SU-DHL-6 (cell line): ENCODE data around the gene LETM1.

Experiments used
- H2AFZ ChIP-seq: fragments of 200-600 bp; sonication (generic); 2 replicates; pipeline ENCODE4 v1.6.1; 2014; ENCODE audit warnings: low read depth, mild to moderate bottlenecking, moderate library complexity, mixed read lengths, antibody characterized with exemption, low read length; ENCODE audit not compliant: severe bottlenecking
- H3F3A ChIP-seq: fragments of 200-600 bp; shearing (Covaris generic); 2 replicates; pipeline ENCODE4 v1.6.0; 2016; ENCODE audit warnings: antibody characterized with exemption, mild to moderate bottlenecking; ENCODE audit not compliant: insufficient read depth
- H3K27ac ChIP-seq: fragments of 200-600 bp; sonication (generic); 2 replicates; pipeline ENCODE4 v1.5.1; 2016; ENCODE audit warnings: low read depth, mild to moderate bottlenecking, low read length, moderate library complexity, mixed read lengths
- H3K27me3 ChIP-seq: fragments of 200-600 bp; sonication (generic), shearing (Covaris generic); 2 replicates; pipeline ENCODE4 v1.6.0; 2014; ENCODE audit warnings: mild to moderate bottlenecking, low read length
- H3K36me3 ChIP-seq: fragments of 200-600 bp; sonication (generic); 2 replicates; pipeline ENCODE4 v1.6.1; 2014; ENCODE audit warnings: mild to moderate bottlenecking, low read length, mixed read lengths
- H3K4me2 ChIP-seq: fragments of 300-600, 200-600 bp; shearing (Covaris generic), sonication (generic); 2 replicates; pipeline ENCODE4 v1.6.0; 2014; ENCODE audit warnings: low read length, low read depth, mild to moderate bottlenecking; ENCODE audit not compliant: poor library complexity, severe bottlenecking
- H3K4me3 ChIP-seq: fragments of 200-600 bp; sonication (generic); 2 replicates; pipeline ENCODE4 v1.5.1; 2014; ENCODE audit warnings: antibody characterized with exemption, low read length, mild to moderate bottlenecking, mixed read lengths; ENCODE audit not compliant: insufficient read depth, poor library complexity, severe bottlenecking
- H3K79me2 ChIP-seq: fragments of 200-600 bp; sonication (generic); 2 replicates; pipeline ENCODE4 v1.6.1; 2014; ENCODE audit warnings: mild to moderate bottlenecking, low read length, moderate library complexity; ENCODE audit not compliant: insufficient read depth
- H3K9ac ChIP-seq: fragments of 200-600 bp; sonication (generic); 2 replicates; pipeline ENCODE4 v1.7.0; 2014; ENCODE audit warnings: mild to moderate bottlenecking, low read length
- H3K9me2 ChIP-seq: fragments of 200-600 bp; sonication (generic); replicated peaks from 2 replicates; pipeline ENCODE4 v1.6.1; 2014; ENCODE audit warnings: low read length; ENCODE audit not compliant: insufficient read depth
- H3K9me3 ChIP-seq: fragments of 200-600 bp; sonication (generic); 2 replicates; pipeline ENCODE4 v1.6.1; 2014; ENCODE audit warnings: low read length, mixed read lengths; ENCODE audit not compliant: insufficient read depth
- H4K20me1 ChIP-seq: fragments of 200-600 bp; sonication (generic); 2 replicates; pipeline ENCODE4 v1.6.1; 2014; ENCODE audit warnings: low read depth, mild to moderate bottlenecking, antibody characterized with exemption, low read length, moderate library complexity, mixed read lengths
- CTCF ChIP-seq: fragments of 200-600 bp; sonication (generic); IDR thresholded peaks from one replicate; pipeline ENCODE4 v1.5.1; 2017; ENCODE audit warnings: antibody characterized with exemption, mild to moderate bottlenecking, low read length, moderate library complexity; ENCODE audit not compliant: insufficient read depth, poor library complexity, severe bottlenecking
- EZH2phosphoT487 ChIP-seq: fragments of 200-600 bp; sonication (generic), shearing (Covaris generic); conservative IDR thresholded peaks from 2 replicates; pipeline ENCODE4 v1.6.1; 2018; ENCODE audit warnings: mild to moderate bottlenecking, antibody characterized with exemption, low read length, moderate library complexity, mixed read lengths

Gene LETM1

DNA sequence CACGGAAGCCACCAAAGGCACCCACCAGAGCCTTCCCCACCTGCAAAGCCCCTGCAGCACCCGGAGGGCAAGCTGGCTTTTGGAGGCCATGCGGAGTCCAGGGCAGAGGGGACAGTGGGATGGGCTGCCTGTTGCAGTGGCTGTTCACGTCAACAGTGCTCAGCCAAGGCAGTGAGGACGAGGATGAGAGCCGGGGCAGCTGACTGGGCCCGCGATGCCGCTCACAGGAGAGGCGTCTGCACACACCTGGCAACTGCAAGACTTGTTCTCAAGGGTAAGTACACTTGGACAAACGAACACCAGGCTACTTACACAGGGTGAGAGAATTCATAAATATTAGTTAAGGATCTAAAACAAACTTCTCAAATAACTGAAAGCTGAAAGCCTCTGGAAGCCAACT, 43.2 kb downstream of the LETM1 start:
- TF ChIP-seq CTCF (no peak), EZH2phosphoT487 (no peak)
- H3F3A ChIP-seq: no peaks in the 10 kb centered on the region
- no peaks in the 10 kb centered on the region for H3K27me3 ChIP-seq
- H4K20me1 ChIP-seq: no peaks in the 10 kb centered on the region
- H3K9me2 ChIP-seq: no peaks in the 10 kb centered on the region
- no peak overlapping the region for H3K4me2 ChIP-seq
- H3K9me3 ChIP-seq: no peaks in the 10 kb centered on the region
- no peak overlapping the region for H3K9ac ChIP-seq
- H3K79me2 ChIP-seq: no peaks in the 10 kb centered on the region
- H3K27ac ChIP-seq: no peak overlapping the region
- no peak overlapping the region for H2AFZ ChIP-seq
- H3K4me3 ChIP-seq: no peak overlapping the region
- no peaks in the 10 kb centered on the region; the same call in 1 of the 2 replicates for H3K36me3 ChIP-seq

- TF ChIP-seq EZH2phosphoT487 (no peak), CTCF (no peak)
- Histone ChIP-seq H2AFZ (no peak overlapping the region), H3K27me3 (no peaks in the 10 kb centered on the region), H3K4me3 (no peak overlapping the region), H3K9me3 (no peaks in the 10 kb centered on the region), H3K9ac (no peak overlapping the region), H3K9me2 (no peaks in the 10 kb centered on the region), H3F3A (no peaks in the 10 kb centered on the region), H3K4me2 (no peak overlapping the region), H3K27ac (no peak overlapping the region), H4K20me1 (no peaks in the 10 kb centered on the region), H3K36me3 (no peaks in the 10 kb centered on the region), H3K79me2 (no peaks in the 10 kb centered on the region)
These were observed 45.2 kb downstream of the LETM1 start for GRCh38 chr4:1810765-1811164.

DNA sequence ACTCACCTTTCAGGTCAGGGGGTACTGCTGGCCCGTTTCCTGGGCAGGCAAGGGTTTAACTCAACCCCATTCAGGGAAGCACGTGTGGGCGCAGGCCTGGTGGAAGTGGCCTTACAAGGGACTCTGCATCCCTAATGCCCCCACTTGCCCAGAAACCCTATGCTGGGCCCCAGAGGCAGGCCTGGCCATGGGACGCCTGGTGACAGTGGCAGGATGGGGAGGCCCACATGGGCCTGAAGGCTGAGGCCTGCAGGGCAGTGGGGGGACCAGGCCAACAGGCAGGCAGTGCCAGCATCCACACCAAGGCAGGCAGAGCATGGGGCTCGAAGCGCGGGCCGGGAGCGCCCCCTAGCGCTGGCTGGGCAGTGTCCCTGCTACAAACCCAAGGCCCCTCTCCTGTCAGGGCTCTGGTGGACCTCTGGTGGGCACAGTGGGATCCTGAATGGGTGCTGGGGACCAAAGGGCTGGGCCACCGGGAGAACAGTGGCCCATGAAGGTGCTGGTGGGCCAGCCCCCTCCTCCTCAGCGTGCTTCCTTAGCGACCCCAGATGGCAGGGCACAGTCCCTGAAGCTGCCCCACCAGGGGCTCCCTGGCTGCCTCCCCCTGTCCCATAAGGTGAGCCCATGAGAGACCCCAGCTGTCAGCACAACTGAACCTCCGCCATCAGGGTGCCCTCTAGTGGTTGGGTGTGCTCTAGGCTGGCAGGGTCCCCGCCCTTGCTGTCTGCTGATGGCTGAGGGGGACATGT, 46.0 kb downstream of the LETM1 start:
- H3K9me2 ChIP-seq: no peaks in the 10 kb centered on the region
- H3K4me3 ChIP-seq: no peak overlapping the region
- H3K27me3 ChIP-seq: no peaks in the 10 kb centered on the region
- no peaks in the 10 kb centered on the region for H3K9me3 ChIP-seq
- no peak overlapping the region for H3K4me2 ChIP-seq
- H3F3A ChIP-seq: no peaks in the 10 kb centered on the region
- no peaks in the 10 kb centered on the region for H4K20me1 ChIP-seq
- H2AFZ ChIP-seq: no peak overlapping the region
- no peak overlapping the region for H3K27ac ChIP-seq
- no peaks in the 10 kb centered on the region for H3K79me2 ChIP-seq
- H3K9ac ChIP-seq: no peak overlapping the region
- H3K36me3 ChIP-seq: no peaks in the 10 kb centered on the region
- TF ChIP-seq CTCF: peak; percentile 83
- no peak for TF ChIP-seq EZH2phosphoT487
